Natural killer cell (primary cell): ENCODE data around the gene TNFRSF25. TPM values are rescaled to one million over a fixed set of nuclear protein-coding genes. Genes with fewer than 3 reads are reported as not detected.

ENCODE experiments used
- ATAC-seq, 3 donors: fragments of 150-1000 bp in 2 of 3; fragments of 200-7000 bp in 1 of 3; cut with Tn5 transposase; 1 replicate in 1 of 3; 2 replicates in 2 of 3; pipeline ENCODE4 v1.10.0; 2021; ENCODE audit warnings: mild to moderate bottlenecking in 2 of 3, moderate library complexity in 2 of 3
- DNase-seq, 2 donors: peaks; one replicate each; pipeline versions ENCODE4 v3.0.0 to v3.0.0-alpha.2; 2013 to 2021; ENCODE audit warnings: mixed read lengths in 1 of 2
- H3K27ac ChIP-seq: one replicate; pipeline ENCODE4 v1.5.1; 2013; ENCODE audit warnings: mild to moderate bottlenecking, low read length
- H3K27me3 ChIP-seq: one replicate; pipeline ENCODE4 v1.6.1; 2013; ENCODE audit warnings: low read length; ENCODE audit not compliant: control insufficient read depth, insufficient read depth
- H3K36me3 ChIP-seq: one replicate; pipeline ENCODE4 v1.6.1; 2013; ENCODE audit warnings: low read length; ENCODE audit not compliant: control insufficient read depth, insufficient read depth
- H3K4me1 ChIP-seq: one replicate; pipeline ENCODE4 v1.6.1; 2013; ENCODE audit warnings: low read length; ENCODE audit not compliant: control insufficient read depth, insufficient read depth
- H3K4me3 ChIP-seq: one replicate; pipeline ENCODE4 v1.5.1; 2013; ENCODE audit warnings: low read length
- H3K9me3 ChIP-seq: one replicate; pipeline ENCODE4 v1.6.1; 2013; ENCODE audit warnings: low read length; ENCODE audit not compliant: control insufficient read depth, insufficient read depth
- H3K27ac Mint-ChIP-seq, 2 donors: one replicate each; pipeline ENCODE4 v1.8.0; 2022; ENCODE audit warnings: mild to moderate bottlenecking in 2 of 2, mixed read lengths in 2 of 2, moderate library complexity in 1 of 2
- H3K27me3 Mint-ChIP-seq, 2 donors: one replicate each; pipeline ENCODE4 v1.8.0; 2022; ENCODE audit warnings: low read depth in 2 of 2, mixed read lengths in 2 of 2
- H3K36me3 Mint-ChIP-seq: one replicate; pipeline ENCODE4 v1.8.0; 2022; ENCODE audit warnings: mixed read lengths
- H3K4me1 Mint-ChIP-seq, 2 donors: one replicate each; pipeline ENCODE4 v1.8.0; 2022; ENCODE audit warnings: mixed read lengths in 2 of 2
- H3K4me3 Mint-ChIP-seq: one replicate; pipeline ENCODE4 v1.8.0; 2022; ENCODE audit warnings: mild to moderate bottlenecking, moderate library complexity, mixed read lengths
- H3K9me3 Mint-ChIP-seq, 2 donors: one replicate each; pipeline ENCODE4 v1.8.0; 2022; ENCODE audit warnings: mixed read lengths in 2 of 2
- WGBS: methylation state at CpG from one replicate; pipeline ENCODE4 v1.1.7; 2013; ENCODE audit warnings: missing lambda C conversion rate; ENCODE audit not compliant: insufficient coverage; 5-methylcytosine and 5-hydroxymethylcytosine counted together
- intact Hi-C: fragments of 100-400 bp; cut with micrococcal nuclease; formaldehyde crosslinking; loops from one replicate; pipeline ENCODE4 v1.14.2; 2022
- total RNA-seq, 4 donors: library from RNA; stranded (reverse); fragments of 120-200 nt in 1 of 4; gene quantifications; one replicate each; pipeline versions ENCODE4 v1.2.3 to v1.2.4, GENCODE V29; 2013 to 2022
- TF ChIP-seq, protein P1 (sequence below): fragments of 200-600 bp; IDR thresholded peaks from one replicate; pipeline ENCODE4 v1.8.0; 2022; ENCODE audit warnings: antibody characterized with exemption

TNFRSF25 gene
- total RNA-seq, 3 donors from 2014 or later (not counting 1 experiment from before 2014, with no cell fraction given) = 14.5 to 41.5 (median 19.9) TPM

DNA sequence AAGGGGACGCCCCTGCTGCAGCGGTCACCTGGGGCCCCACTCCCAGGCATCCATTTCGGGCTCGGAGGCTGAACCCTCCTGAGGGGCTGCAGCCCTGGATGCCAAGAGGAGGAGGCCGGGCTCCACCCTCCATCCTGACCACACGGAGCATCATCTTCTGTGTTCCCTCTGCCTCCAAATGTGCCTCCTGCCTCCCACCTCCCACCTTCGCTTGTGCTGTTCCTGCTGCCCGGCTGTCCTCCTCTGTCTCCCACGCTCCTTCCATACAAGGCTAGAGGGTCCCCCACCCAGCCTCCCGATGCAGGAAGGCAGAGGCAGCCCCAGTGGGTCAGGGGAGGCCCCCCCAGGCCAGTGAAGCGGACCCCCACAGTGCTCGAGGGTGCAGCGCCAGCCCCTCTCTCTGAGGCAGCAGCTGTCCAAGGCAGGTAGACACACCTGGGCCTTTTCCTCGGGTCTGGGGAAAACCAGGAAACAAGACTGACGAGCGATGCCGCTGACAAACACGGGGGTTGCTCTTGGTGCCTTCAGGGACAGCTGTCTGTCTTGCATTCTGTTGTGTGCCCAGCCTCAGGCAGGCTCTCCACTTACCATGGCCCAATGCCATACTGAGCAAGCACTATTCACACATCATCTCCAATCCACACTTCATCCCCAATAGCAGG is 42.3 kb upstream of the TNFRSF25 start:
- no peak overlapping the region for H3K4me3 Mint-ChIP-seq

DNA sequence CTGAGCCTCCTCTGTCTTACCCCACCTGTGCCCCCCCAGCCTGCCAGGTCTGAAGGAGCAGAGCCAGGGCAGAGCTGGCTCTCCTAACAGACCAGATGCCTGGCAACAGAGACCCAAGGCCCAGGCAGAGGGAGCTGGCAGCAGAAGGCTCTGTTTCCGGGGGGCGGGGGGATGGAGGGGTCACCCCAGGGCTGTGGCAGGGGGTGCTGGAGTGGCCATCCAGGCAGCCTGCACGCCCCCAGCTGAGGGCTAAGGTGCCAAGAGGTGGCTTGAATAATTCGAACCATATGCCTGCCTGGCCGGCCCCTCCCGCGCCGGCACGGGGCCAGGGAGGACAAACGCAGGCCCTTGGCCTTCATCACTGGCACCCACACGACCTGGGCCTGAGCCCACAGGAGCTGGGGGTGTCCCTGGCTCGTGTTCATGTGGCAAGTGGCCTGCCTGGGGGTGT is 41.5 kb upstream of the TNFRSF25 start:
- no peak for DNase-seq
- no peaks in the 10 kb centered on the region for H3K4me1 Mint-ChIP-seq
- Histone ChIP-seq H3K27me3 (no peaks in the 10 kb centered on the region), H3K36me3 (no peaks in the 10 kb centered on the region), H3K27ac (no peak overlapping the region), H3K4me3 (no peak overlapping the region), H3K4me1 (no peaks in the 10 kb centered on the region), H3K9me3 (no peaks in the 10 kb centered on the region)
- ATAC-seq = no peak
- H3K27ac Mint-ChIP-seq = no peak overlapping the region
- no peaks in the 10 kb centered on the region for H3K9me3 Mint-ChIP-seq
- TF ChIP-seq, protein P1, sequence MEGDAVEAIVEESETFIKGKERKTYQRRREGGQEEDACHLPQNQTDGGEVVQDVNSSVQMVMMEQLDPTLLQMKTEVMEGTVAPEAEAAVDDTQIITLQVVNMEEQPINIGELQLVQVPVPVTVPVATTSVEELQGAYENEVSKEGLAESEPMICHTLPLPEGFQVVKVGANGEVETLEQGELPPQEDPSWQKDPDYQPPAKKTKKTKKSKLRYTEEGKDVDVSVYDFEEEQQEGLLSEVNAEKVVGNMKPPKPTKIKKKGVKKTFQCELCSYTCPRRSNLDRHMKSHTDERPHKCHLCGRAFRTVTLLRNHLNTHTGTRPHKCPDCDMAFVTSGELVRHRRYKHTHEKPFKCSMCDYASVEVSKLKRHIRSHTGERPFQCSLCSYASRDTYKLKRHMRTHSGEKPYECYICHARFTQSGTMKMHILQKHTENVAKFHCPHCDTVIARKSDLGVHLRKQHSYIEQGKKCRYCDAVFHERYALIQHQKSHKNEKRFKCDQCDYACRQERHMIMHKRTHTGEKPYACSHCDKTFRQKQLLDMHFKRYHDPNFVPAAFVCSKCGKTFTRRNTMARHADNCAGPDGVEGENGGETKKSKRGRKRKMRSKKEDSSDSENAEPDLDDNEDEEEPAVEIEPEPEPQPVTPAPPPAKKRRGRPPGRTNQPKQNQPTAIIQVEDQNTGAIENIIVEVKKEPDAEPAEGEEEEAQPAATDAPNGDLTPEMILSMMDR = no peak
- 85% methylated on average over 12 of the region's 12 CpGs for WGBS
- no peak overlapping the region for H3K4me3 Mint-ChIP-seq
- H3K27me3 Mint-ChIP-seq = no peaks in the 10 kb centered on the region
- H3K36me3 Mint-ChIP-seq = no peaks in the 10 kb centered on the region
- intact Hi-C loops = no loop called here

More for the DNA sequence above, 42.3 kb upstream of the TNFRSF25 start:
- H3K9me3 Mint-ChIP-seq = no peaks in the 10 kb centered on the region
- no peaks in the 10 kb centered on the region for H3K4me1 ChIP-seq
- H3K4me3 ChIP-seq = no peak overlapping the region
- H3K27ac Mint-ChIP-seq = no peak overlapping the region
- ATAC-seq = no peak
- 86% methylated on average over 18 of the region's 18 CpGs for WGBS
- H3K27me3 Mint-ChIP-seq = no peaks in the 10 kb centered on the region
- intact Hi-C loops = no loop called here
- H3K36me3 Mint-ChIP-seq = no peaks in the 10 kb centered on the region
- no peak overlapping the region for H3K27ac ChIP-seq
- no peaks in the 10 kb centered on the region for H3K27me3 ChIP-seq
- TF ChIP-seq, protein P1 = no peak
- no peak for DNase-seq
- no peaks in the 10 kb centered on the region for H3K4me1 Mint-ChIP-seq
- no peaks in the 10 kb centered on the region for H3K9me3 ChIP-seq
- no peaks in the 10 kb centered on the region for H3K36me3 ChIP-seq

DNA sequence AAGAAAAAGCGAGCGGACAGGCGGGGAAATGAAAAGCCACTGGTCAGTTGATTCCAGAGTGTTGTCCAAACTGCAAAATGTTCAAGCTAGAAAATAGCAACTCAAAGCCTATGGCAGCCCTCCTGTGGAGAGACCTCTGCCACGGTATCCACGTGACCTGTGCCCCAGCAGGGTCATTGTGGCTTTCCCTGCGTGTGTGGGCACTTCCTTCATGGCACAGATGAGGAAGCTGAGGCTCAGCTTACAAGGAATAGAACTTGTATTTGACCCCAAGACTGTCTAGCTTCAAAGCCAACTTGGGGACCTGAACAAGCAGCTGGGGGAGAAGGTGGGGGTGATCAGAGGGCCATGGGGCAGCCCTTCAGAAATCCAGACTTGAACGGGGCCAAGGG is 41.1 kb upstream of the TNFRSF25 start:
- no peak overlapping the region for H3K4me3 ChIP-seq
- no peak overlapping the region for H3K27ac Mint-ChIP-seq
- H3K4me3 Mint-ChIP-seq = no peak overlapping the region
- no peaks in the 10 kb centered on the region for H3K27me3 Mint-ChIP-seq
- 53% methylated on average over 7 of the region's 7 CpGs for WGBS
- DNase-seq (no peak), ATAC-seq (no peak)
- no peaks in the 10 kb centered on the region for H3K36me3 Mint-ChIP-seq
- H3K4me1 Mint-ChIP-seq = no peaks in the 10 kb centered on the region
- intact Hi-C loops = no loop called here
- no peaks in the 10 kb centered on the region for H3K9me3 ChIP-seq
- no peaks in the 10 kb centered on the region for H3K9me3 Mint-ChIP-seq
- H3K4me1 ChIP-seq = no peaks in the 10 kb centered on the region
- TF ChIP-seq, protein P1 = no peak
- H3K27ac ChIP-seq = no peak overlapping the region
- no peaks in the 10 kb centered on the region for H3K36me3 ChIP-seq
- H3K27me3 ChIP-seq = no peaks in the 10 kb centered on the region
